Ascending aorta (tissue), 2 donors: ENCODE data around the gene TPPP3. TPM values are rescaled to one million over a fixed set of nuclear protein-coding genes. Genes with fewer than 3 reads are reported as not detected.
"Not testable (repeated sequence)": the region's sequence is repeated elsewhere in the genome, so short reads cannot be mapped to it uniquely, and the experiment has no call there.

Source experiments
- DNase-seq, 2 donors: peaks; one replicate each; pipeline ENCODE4 v3.0.0-alpha.2; 2019; ENCODE audit warnings: low spot score in 2 of 2
- H3K27ac ChIP-seq, 2 donors: fragments of 200-600 bp; sonication (generic); one replicate each; pipeline ENCODE4 v1.5.1; 2016 to 2017; ENCODE audit warnings: mild to moderate bottlenecking in 1 of 2
- H3K27me3 ChIP-seq: fragments of 200-600 bp; sonication (generic); one replicate; pipeline ENCODE4 v1.5.1; 2017
- H3K36me3 ChIP-seq, 2 donors: fragments of 200-600 bp; sonication (generic); one replicate each; pipeline ENCODE4 v1.5.1; 2016
- H3K4me1 ChIP-seq, 2 donors: fragments of 200-600 bp; sonication (generic); one replicate each; pipeline ENCODE4 v1.5.1; 2016 to 2017; ENCODE audit warnings: mild to moderate bottlenecking in 1 of 2
- H3K4me3 ChIP-seq, 2 donors: fragments of 200-600 bp; sonication (generic); one replicate each; pipeline ENCODE4 v1.5.1; 2016 to 2017; ENCODE audit warnings: mild to moderate bottlenecking in 1 of 2
- H3K9me3 ChIP-seq, 2 donors: fragments of 200-600 bp; sonication (generic); one replicate each; pipeline ENCODE4 v1.5.1; 2016
- CTCF ChIP-seq, 3 experiments: fragments of 200-600 bp in 2 of 3; fragments of 450-650 bp in 1 of 3; sonication (generic) in 2 of 3; IDR thresholded peaks; one replicate each; pipeline ENCODE4 v1.5.1; 2016 to 2019; ENCODE audit warnings: antibody characterized with exemption in 3 of 3, mild to moderate bottlenecking in 1 of 3, moderate library complexity in 1 of 3
- intact Hi-C: fragments of 100-400 bp; cut with DNase I; formaldehyde crosslinking; loops from one replicate; pipeline ENCODE4 v1.15.1; 2023
- total RNA-seq: library from RNA; depleted of rRNA; stranded (reverse); fragments of >200 nt; gene quantifications from one replicate; pipeline ENCODE4 v1.1.0, GENCODE V29; 2016

Gene TPPP3
- total RNA-seq, 1 donor from 2014 or later, result 2.8 TPM

GRCh38 chr16:67419931-67420330 lies 26.6 kb upstream of the TPPP3 start:
- no peak overlapping the region for H3K27ac ChIP-seq
- no peak overlapping the region for H3K4me3 ChIP-seq
- intact Hi-C loops, result no loop called here
- H3K27me3 ChIP-seq, result peaks cover 2% of the 10 kb centered on the region
- peaks cover 0 to 6% of the 10 kb centered on the region in 2 donors for H3K4me1 ChIP-seq
- no peak for TF ChIP-seq CTCF (IDR thresholded peaks at IDR 0.05)
- no peaks in the 10 kb centered on the region for H3K9me3 ChIP-seq
- DNase-seq, result no peak
- no peaks in the 10 kb centered on the region for H3K36me3 ChIP-seq

- H3K36me3 ChIP-seq, result no peaks in the 10 kb centered on the region
- H3K4me1 ChIP-seq, result peaks cover 0 to 6% of the 10 kb centered on the region in 2 donors
- intact Hi-C loops, result no loop called here
- H3K9me3 ChIP-seq, result no peaks in the 10 kb centered on the region
- TF ChIP-seq CTCF (IDR thresholded peaks at IDR 0.05), result no peak
- no peaks in the 10 kb centered on the region for H3K27me3 ChIP-seq
- no peak for DNase-seq
- H3K27ac ChIP-seq, result no peak overlapping the region
- H3K4me3 ChIP-seq, result no peak overlapping the region
These were observed 26.2 kb upstream of the TPPP3 start for GRCh38 chr16:67419502-67419901.

GRCh38 chr16:67417333-67418061 lies 24.2 kb upstream of the TPPP3 start:
- Histone ChIP-seq H3K9me3 (no peaks in the 10 kb centered on the region), H3K4me1 (peaks cover 0 to 6% of the 10 kb centered on the region in 2 donors), H3K4me3 (no peak overlapping the region), H3K36me3 (no peaks in the 10 kb centered on the region), H3K27me3 (no peaks in the 10 kb centered on the region), H3K27ac (no peak overlapping the region)
- intact Hi-C loops, result no loop called here
- TF ChIP-seq CTCF (IDR thresholded peaks at IDR 0.05), result no peak
- DNase-seq, result no peak

- TF ChIP-seq CTCF (IDR thresholded peaks at IDR 0.05), result peak; percentile 24 to 55 (median 54)
- DNase-seq, result peak in 1 of 2 donors; percentile 80
- Histone ChIP-seq H3K36me3 (no peaks in the 10 kb centered on the region), H3K4me1 (peaks cover 0 to 6% of the 10 kb centered on the region in 2 donors), H3K4me3 (peak within 1 kb of the TSS; percentile 63 to 84), H3K27ac (peak within 1 kb of the TSS; percentile 71), H3K9me3 (no peaks in the 10 kb centered on the region), H3K27me3 (no peaks in the 10 kb centered on the region)
- intact Hi-C loops, result no loop called here
These were observed 22.8 kb upstream of the TPPP3 start, which contains the start of gene ZDHHC1 for GRCh38 chr16:67415872-67416793. Gene ZDHHC1 (minus strand): TSS chr16:67416477. CDS start chr16:67407775, 8,702 bp downstream.

GRCh38 chr16:67415421-67415820 lies 22.1 kb upstream of the TPPP3 start:
- H3K4me1 ChIP-seq, H3K27me3 ChIP-seq, DNase-seq, intact Hi-C loops, H3K36me3 ChIP-seq, H3K9me3 ChIP-seq: not testable (repeated sequence)
- Histone ChIP-seq H3K4me3 (peak overlapping the region; percentile 63 to 84), H3K27ac (peak overlapping the region; percentile 71)
